Measurements from ENCODE around the gene WASHC4. TPM values are rescaled to one million over a fixed set of nuclear protein-coding genes. Genes with fewer than 3 reads are reported as not detected.

Gene WASHC4
- total and polyA plus RNA-seq, 9 donors: 23.5 to 43.5 (median 29.1) TPM

Other genes with a start within 250 kb of the WASHC4 start
- 13.4 TPM for gene SLC41A2, start 149.4 kb upstream of the WASHC4 start, total RNA-seq
- 1 to 10 TPM; 1.3 to 3.7 (median 2.6) TPM for gene SLC41A2, start 149.4 kb upstream of the WASHC4 start, polyA plus RNA-seq (ENCODE audit: insufficient read depth in 1 of 8, insufficient read length in 8 of 8, low replicate concordance in 1 of 8)
- gene NOPCHAP1, start 121.4 kb upstream of the WASHC4 start, total RNA-seq: 17.6 TPM
- gene NOPCHAP1, start 121.4 kb upstream of the WASHC4 start, polyA plus RNA-seq (ENCODE audit: insufficient read depth in 1 of 8, insufficient read length in 8 of 8, low replicate concordance in 1 of 8): 10 to 100 TPM in 7 of 8 donors, 1 to 10 TPM in 1; 9.6 to 12.0 (median 10.9) TPM
- gene ALDH1L2, start 23.3 kb upstream of the WASHC4 start, total RNA-seq: 7.5 TPM
- 10 to 100 TPM in 1 of 8 donors, 1 to 10 TPM in 7; 3.7 to 10.6 (median 6.8) TPM for gene ALDH1L2, start 23.3 kb upstream of the WASHC4 start, polyA plus RNA-seq (ENCODE audit: insufficient read depth in 1 of 8, insufficient read length in 8 of 8, low replicate concordance in 1 of 8)
- gene APPL2, start 128.4 kb downstream of the WASHC4 start, total RNA-seq: 26.6 TPM
- gene APPL2, start 128.4 kb downstream of the WASHC4 start, polyA plus RNA-seq (ENCODE audit: insufficient read depth in 1 of 8, insufficient read length in 8 of 8, low replicate concordance in 1 of 8): 10 to 100 TPM; 23.1 to 35.1 (median 27.5) TPM
- gene C12orf75, start 223.0 kb downstream of the WASHC4 start, total RNA-seq: 8.5 TPM
- 10 to 100 TPM in 3 of 8 donors, 1 to 10 TPM in 5; 5.4 to 18.5 (median 8.6) TPM for gene C12orf75, start 223.0 kb downstream of the WASHC4 start, polyA plus RNA-seq (ENCODE audit: insufficient read depth in 1 of 8, insufficient read length in 8 of 8, low replicate concordance in 1 of 8)